Sigmoid colon (tissue), 4 donors: Measurements from ENCODE around the gene FBXW4.

Experiments used
- POLR2AphosphoS5 ChIP-seq, 4 donors: sonication (generic); formaldehyde crosslinking; IDR thresholded peaks; one replicate each; pipeline ENCODE4 v1.6.1; 2017; ENCODE audit warnings: antibody characterized with exemption in 4 of 4
- TF ChIP-seq, protein P1 (sequence below), 4 experiments: fragments of 450-650 bp in 3 of 4; fragments of 200-600 bp in 1 of 4; IDR thresholded peaks; one replicate each; pipeline ENCODE4 v1.5.1; 2016 to 2019; ENCODE audit warnings: antibody characterized with exemption in 4 of 4, mild to moderate bottlenecking in 3 of 4, moderate library complexity in 2 of 4

DNA sequence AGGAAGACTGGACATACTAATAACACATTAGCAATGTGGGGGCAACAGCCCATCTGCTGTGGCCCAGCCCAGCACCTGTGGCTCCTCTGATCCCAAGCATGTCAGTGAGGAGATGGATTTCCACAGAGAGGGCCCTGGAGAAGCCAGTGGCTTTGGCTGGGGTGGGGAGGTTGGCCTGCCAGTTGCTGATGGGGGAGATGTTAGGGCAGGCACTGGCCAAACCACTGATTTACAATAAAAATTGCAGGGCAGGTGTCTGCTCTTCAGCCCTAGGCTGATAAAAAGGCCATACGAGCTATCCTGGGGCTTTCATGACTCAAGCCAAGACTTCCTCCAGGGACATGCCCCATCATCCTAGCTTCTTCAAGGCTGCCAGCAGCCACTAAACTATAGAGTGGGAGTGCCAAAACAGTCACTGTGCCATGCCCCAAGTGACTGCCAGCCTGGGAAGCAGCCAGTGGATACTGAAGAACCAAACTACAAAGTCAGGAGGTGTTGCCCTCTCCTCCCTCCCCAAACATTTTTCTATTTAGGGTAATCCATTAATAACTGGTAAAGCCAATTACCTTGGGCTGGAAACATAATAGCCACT is 69.1 kb downstream of the FBXW4 start:
- TF ChIP-seq, protein P1, sequence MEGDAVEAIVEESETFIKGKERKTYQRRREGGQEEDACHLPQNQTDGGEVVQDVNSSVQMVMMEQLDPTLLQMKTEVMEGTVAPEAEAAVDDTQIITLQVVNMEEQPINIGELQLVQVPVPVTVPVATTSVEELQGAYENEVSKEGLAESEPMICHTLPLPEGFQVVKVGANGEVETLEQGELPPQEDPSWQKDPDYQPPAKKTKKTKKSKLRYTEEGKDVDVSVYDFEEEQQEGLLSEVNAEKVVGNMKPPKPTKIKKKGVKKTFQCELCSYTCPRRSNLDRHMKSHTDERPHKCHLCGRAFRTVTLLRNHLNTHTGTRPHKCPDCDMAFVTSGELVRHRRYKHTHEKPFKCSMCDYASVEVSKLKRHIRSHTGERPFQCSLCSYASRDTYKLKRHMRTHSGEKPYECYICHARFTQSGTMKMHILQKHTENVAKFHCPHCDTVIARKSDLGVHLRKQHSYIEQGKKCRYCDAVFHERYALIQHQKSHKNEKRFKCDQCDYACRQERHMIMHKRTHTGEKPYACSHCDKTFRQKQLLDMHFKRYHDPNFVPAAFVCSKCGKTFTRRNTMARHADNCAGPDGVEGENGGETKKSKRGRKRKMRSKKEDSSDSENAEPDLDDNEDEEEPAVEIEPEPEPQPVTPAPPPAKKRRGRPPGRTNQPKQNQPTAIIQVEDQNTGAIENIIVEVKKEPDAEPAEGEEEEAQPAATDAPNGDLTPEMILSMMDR (IDR thresholded peaks at IDR 0.05) = no peak
- TF ChIP-seq POLR2AphosphoS5 (IDR thresholded peaks at IDR 0.05) = no peak
